Osteocyte (in vitro differentiated cells): ENCODE data around the gene LARP4B. TPM values are rescaled to one million over a fixed set of nuclear protein-coding genes. Genes with fewer than 3 reads are reported as not detected.

Experiments used
- DNase-seq: peaks from one replicate; pipeline ENCODE4 v3.0.0; 2021; ENCODE audit warnings: mixed read lengths; ENCODE audit not compliant: unreplicated experiment; ENCODE audit errors: extremely low spot score
- H3K27ac Mint-ChIP-seq: one replicate; pipeline ENCODE4 v1.8.0; 2021; ENCODE audit warnings: mild to moderate bottlenecking, mixed read lengths; ENCODE audit not compliant: unreplicated experiment
- H3K27me3 Mint-ChIP-seq: one replicate; pipeline ENCODE4 v1.8.0; 2021; ENCODE audit warnings: mixed read lengths; ENCODE audit not compliant: unreplicated experiment
- H3K36me3 Mint-ChIP-seq: one replicate; pipeline ENCODE4 v1.8.0; 2021; ENCODE audit warnings: mixed read lengths; ENCODE audit not compliant: unreplicated experiment
- H3K4me1 Mint-ChIP-seq: one replicate; pipeline ENCODE4 v1.8.0; 2021; ENCODE audit warnings: mixed read lengths; ENCODE audit not compliant: unreplicated experiment
- H3K4me3 Mint-ChIP-seq: one replicate; pipeline ENCODE4 v1.8.0; 2021; ENCODE audit warnings: mild to moderate bottlenecking, moderate library complexity, mixed read lengths; ENCODE audit not compliant: unreplicated experiment
- H3K9me3 Mint-ChIP-seq: one replicate; pipeline ENCODE4 v1.8.0; 2021; ENCODE audit warnings: mixed read lengths; ENCODE audit not compliant: unreplicated experiment
- total RNA-seq: library from RNA; stranded (reverse); gene quantifications from 2 replicates; pipeline ENCODE4 v1.2.1, GENCODE V29; 2021
- TF ChIP-seq, protein P1 (sequence below): fragments of 200-600 bp; sonication (generic); IDR thresholded peaks from 2 replicates; pipeline ENCODE4 v1.5.0; 2021; ENCODE audit warnings: antibody characterized with exemption, mild to moderate bottlenecking, moderate library complexity

The LARP4B gene
- total RNA-seq, 1 donor from 2014 or later = 79.6 TPM

DNA sequence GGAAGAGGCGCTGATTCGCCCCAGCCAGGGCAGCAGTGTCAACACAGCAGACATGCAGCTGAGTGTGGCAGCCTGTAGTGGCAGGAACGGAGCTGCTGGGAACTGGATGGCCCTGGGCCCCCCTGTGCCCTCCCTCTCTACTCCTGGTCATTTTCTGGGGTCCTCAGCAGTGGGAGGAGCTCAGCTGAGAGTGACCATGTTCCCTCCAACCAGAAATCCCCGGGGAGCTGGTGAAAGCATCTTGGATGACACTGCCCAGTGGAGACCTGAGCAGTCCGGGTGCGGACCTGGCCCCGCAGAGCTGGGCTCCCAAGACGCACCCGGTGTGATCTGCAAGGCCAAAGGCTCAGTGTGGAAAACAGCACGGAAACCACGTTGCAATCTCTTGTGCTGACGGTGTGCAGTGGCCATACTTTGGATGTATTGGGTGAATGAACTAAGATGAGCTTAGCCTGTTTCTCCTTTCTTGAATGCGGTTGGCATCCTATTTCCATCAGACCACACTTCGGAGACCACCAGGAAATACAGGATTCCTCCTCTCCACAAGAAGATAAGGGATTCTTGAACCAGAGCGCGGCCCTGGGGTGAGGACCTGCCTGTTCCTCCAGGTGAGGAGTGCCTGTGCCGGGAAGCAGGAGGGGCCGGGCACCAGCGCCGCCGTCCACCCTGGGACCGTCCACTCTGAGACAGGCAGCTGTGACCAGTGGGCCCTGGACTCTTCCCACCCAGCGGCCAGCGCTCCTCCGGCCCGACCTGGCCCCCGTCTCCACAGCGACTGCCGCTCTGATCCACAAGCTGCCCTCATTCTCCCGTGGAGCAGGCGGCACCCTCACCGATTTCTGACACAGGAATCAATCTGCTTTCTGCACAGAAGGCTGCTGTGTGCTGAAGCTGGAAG, 148.5 kb downstream of the LARP4B start:
- TF ChIP-seq, protein P1, sequence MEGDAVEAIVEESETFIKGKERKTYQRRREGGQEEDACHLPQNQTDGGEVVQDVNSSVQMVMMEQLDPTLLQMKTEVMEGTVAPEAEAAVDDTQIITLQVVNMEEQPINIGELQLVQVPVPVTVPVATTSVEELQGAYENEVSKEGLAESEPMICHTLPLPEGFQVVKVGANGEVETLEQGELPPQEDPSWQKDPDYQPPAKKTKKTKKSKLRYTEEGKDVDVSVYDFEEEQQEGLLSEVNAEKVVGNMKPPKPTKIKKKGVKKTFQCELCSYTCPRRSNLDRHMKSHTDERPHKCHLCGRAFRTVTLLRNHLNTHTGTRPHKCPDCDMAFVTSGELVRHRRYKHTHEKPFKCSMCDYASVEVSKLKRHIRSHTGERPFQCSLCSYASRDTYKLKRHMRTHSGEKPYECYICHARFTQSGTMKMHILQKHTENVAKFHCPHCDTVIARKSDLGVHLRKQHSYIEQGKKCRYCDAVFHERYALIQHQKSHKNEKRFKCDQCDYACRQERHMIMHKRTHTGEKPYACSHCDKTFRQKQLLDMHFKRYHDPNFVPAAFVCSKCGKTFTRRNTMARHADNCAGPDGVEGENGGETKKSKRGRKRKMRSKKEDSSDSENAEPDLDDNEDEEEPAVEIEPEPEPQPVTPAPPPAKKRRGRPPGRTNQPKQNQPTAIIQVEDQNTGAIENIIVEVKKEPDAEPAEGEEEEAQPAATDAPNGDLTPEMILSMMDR = no peak
- peak; percentile 83 for DNase-seq
- Mint-ChIP-seq H3K4me3 (no peak overlapping the region), H3K4me1 (peaks cover 4% of the 10 kb centered on the region), H3K27ac (no peak overlapping the region), H3K9me3 (no peaks in the 10 kb centered on the region), H3K36me3 (no peaks in the 10 kb centered on the region), H3K27me3 (no peaks in the 10 kb centered on the region)

DNA sequence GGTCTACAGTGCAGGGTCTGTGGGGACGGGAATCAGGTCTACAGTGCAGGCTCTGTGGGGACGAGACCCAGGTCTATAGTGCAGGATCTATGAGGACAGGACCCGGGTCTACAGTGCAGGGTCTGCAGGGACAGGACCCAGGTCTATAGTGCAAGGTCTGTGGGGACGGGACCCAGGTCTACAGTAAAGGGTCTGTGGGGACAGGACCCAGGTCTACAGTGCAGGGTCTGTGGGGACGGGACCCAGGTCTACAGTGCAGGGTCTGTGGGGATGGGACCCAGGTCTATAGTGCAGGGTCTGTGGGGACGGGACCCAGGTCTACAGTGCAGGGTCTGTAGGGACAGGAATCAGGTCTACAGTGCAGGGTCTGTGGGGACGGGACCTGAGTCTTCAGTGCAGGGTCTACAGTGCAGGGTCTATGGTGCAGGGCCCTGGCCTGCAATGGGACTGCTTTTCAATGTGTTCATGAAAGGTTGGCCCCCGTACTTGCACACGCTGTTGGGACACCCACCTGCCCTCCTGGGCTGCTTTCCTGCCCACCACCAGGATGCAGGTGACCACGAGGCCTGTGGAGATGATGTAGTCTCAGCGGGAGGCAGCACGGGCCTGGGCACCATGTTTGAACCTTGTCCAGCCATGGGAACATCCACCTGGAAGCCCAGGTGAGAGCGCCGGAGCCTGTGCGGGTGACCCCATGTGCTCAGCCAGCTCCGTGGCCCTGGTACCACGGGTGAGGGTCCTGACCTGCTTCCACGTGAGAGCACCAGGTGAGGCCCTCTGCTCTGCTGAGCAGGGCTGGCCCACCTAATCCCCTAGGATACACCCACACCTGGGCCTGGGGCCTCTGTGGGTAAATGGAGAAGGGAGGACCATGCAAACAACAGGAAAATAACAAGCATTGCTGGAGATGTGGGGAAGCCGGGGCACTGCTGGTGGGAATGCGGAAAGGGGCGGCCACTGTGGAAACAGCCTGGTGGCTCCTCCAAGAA, 150.7 kb downstream of the LARP4B start:
- TF ChIP-seq, protein P1 = no peak
- no peaks in the 10 kb centered on the region for H3K36me3 Mint-ChIP-seq
- no peak overlapping the region for H3K27ac Mint-ChIP-seq
- H3K27me3 Mint-ChIP-seq = no peaks in the 10 kb centered on the region
- no peaks in the 10 kb centered on the region for H3K4me1 Mint-ChIP-seq
- H3K9me3 Mint-ChIP-seq = no peaks in the 10 kb centered on the region
- peak; percentile 81 for DNase-seq
- H3K4me3 Mint-ChIP-seq = no peak overlapping the region

DNA sequence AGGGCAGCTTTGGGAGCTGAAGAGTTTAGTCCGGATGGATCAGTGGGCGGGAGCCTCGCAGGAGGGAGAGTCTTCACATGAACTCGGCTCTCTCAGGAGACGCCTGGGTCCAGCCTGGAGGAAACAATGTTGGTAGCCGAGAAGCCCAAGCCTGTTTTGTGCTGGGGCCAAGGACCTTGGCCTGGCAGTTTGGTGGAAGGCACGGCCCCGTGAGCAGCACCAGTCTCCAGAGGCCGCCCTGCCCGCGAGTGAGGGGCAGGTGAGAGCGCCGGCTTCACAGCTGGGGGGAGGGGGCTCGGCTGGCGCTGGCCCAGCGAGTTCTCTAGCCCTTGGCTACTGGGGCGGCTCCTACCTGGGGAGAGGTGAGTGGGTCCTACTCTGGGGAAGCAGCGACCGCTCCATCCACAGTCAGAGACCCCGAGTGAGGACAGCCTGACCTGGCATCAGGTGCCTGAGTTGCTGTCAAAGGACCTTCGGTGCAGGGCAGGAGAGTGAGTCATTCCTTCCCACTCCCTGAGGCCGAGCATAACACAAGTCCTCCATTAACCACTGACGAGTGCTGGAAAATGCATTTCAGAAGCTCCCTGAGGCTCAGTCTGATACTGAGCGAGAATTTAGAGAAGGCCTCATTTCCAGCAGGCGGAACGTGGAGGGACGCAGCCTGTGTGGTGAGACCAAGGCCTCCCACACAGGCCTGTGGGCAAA, 152.7 kb downstream of the LARP4B start:
- H3K9me3 Mint-ChIP-seq = no peaks in the 10 kb centered on the region
- H3K4me3 Mint-ChIP-seq = no peak overlapping the region
- no peak overlapping the region for H3K27ac Mint-ChIP-seq
- H3K36me3 Mint-ChIP-seq = no peaks in the 10 kb centered on the region
- TF ChIP-seq, protein P1 = no peak
- no peak for DNase-seq
- H3K4me1 Mint-ChIP-seq = peaks cover 6% of the 10 kb centered on the region
- no peaks in the 10 kb centered on the region for H3K27me3 Mint-ChIP-seq

DNA sequence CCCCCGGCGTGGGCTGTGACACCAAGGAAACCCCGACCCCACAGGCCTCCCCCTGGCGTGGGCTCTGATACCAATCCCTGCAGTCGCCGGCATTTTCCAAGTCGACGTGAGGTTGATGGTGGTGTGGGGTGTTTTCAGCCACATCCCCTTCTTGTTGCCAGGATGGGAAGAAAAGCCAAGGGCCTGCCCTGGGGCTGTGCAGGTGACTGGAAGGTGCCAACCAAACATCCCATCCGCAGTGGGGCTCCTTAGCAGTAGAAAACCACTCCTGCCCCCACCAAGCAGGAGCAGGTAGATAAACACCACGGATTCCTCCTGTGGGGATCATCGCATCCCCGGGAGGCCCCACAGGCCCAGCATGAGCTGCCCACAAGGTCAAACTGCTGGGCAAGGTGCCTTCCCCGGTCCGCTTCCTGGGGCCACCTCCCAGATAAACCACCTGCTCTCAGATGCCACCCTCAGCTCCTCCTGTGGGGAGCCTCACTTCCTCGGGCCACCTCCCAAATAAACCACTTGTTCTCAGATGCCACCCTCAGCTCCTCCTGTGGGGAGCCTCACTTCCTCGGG, 153.5 kb downstream of the LARP4B start:
- no peak for DNase-seq
- H3K36me3 Mint-ChIP-seq = no peaks in the 10 kb centered on the region
- no peak overlapping the region for H3K27ac Mint-ChIP-seq
- TF ChIP-seq, protein P1 = no peak
- no peak overlapping the region for H3K4me3 Mint-ChIP-seq
- no peaks in the 10 kb centered on the region for H3K27me3 Mint-ChIP-seq
- no peaks in the 10 kb centered on the region for H3K9me3 Mint-ChIP-seq
- H3K4me1 Mint-ChIP-seq = peaks cover 6% of the 10 kb centered on the region
